ENCODE data around the gene CCDC86. TPM values are rescaled to one million over a fixed set of nuclear protein-coding genes. Genes with fewer than 3 reads are reported as not detected.

Gene CCDC86
- total RNA-seq, 4 donors from 2014 or later = 19.2 to 43.8 (median 21.8) TPM

GRCh38 chr11:60857378-60858232 is 15.7 kb downstream of the CCDC86 start:
- intact Hi-C loops (cut with DNase I; ENCODE audit: low total_unique reads) = no loop called here
- TF ChIP-seq CTCF (IDR thresholded peaks at IDR 0.05) = no peak
- no peak for TF ChIP-seq POLR2A (IDR thresholded peaks at IDR 0.05)
- no peak overlapping the region for H3K4me3 ChIP-seq (ENCODE audit: low read depth, poor library complexity, severe bottlenecking)
- 86 to 88% methylated on average over 5 of the region's 5 CpGs for whole genome bisulfite sequencing, 2 donors
- no peak for DNase-seq (ENCODE audit: low spot score in 2 of 2)

DNA sequence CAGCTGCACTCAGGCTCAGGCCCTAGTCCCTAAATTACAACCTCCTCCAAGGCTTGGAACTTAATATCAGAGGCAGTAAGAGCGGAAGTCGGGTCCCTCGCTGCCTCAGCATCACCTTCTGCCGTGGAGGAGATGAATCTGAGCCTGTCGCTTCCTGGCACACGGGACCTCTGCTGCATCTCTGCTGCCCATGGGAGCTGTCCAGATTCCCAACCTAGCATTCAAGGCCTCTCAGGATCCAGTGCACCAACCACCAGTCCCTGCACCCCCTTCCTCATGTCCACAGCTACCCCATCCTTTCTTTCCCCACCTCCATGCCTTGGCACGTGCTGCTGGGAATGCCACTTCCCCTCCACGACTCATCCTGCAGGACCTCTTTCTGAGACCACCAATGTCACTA is 16.3 kb downstream of the CCDC86 start:
- TF ChIP-seq POLR2A (IDR thresholded peaks at IDR 0.05) = no peak
- WGBS, 2 donors = 86 to 89% methylated on average over 8 of the region's 8 CpGs
- intact Hi-C loops (cut with DNase I; ENCODE audit: low total_unique reads) = no loop called here
- DNase-seq (ENCODE audit: low spot score in 2 of 2) = no peak
- no peak overlapping the region for H3K4me3 ChIP-seq (ENCODE audit: low read depth, poor library complexity, severe bottlenecking)

DNA sequence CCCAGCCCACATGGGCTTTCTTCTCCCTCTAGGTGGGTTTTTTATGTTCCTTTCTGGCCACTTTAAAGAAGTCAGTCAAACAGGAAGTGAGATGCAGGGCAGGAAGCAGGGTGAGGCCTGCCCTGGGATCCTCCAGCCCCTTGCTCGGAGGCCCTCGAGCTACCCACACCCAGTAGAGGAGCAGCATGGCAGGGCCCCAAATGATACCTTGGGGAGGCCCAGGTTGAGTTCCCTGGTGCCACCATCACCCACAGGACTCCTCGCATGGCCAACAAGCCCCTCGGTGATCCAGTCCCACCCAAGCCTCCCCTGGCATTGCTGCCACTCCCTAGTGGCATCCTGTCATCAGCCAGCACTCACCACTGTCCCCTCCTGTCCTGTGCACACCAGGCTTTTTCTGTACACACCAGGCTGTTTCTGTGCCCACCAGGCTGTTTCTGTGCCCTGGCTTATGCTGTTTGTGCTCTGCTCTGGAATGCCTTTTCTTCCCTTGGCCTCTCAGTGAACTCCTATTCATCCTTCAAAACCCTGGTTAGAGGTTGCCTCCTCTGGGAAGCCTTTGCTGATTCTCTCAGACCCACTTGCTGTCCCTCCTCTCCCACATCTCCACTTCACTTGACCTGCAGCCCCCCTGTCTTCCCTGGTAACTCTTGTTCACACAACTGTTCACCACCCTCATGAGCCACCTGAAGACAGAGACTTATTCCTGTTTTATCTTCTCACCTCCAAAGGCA is 17.0 kb downstream of the CCDC86 start:
- 71 to 74% methylated on average over 4 of the region's 4 CpGs for WGBS, 2 donors
- intact Hi-C loops (cut with DNase I; ENCODE audit: low total_unique reads) = no loop called here
- H3K4me3 ChIP-seq (ENCODE audit: low read depth, poor library complexity, severe bottlenecking) = no peak overlapping the region
- TF ChIP-seq POLR2A (IDR thresholded peaks at IDR 0.05) (no peak), CTCF (IDR thresholded peaks at IDR 0.05) (no peak)
- DNase-seq (ENCODE audit: low spot score in 2 of 2) = no peak

GRCh38 chr11:60859616-60860250 is 17.8 kb downstream of the CCDC86 start:
- no peak for DNase-seq (ENCODE audit: low spot score in 2 of 2)
- WGBS, 2 donors = 74 to 83% methylated on average over 15 of the region's 15 CpGs
- H3K4me3 ChIP-seq (ENCODE audit: low read depth, poor library complexity, severe bottlenecking) = no peak overlapping the region
- intact Hi-C loops (cut with DNase I; ENCODE audit: low total_unique reads) = no loop called here
- TF ChIP-seq CTCF (IDR thresholded peaks at IDR 0.05) (no peak), POLR2A (IDR thresholded peaks at IDR 0.05) (no peak)

DNA sequence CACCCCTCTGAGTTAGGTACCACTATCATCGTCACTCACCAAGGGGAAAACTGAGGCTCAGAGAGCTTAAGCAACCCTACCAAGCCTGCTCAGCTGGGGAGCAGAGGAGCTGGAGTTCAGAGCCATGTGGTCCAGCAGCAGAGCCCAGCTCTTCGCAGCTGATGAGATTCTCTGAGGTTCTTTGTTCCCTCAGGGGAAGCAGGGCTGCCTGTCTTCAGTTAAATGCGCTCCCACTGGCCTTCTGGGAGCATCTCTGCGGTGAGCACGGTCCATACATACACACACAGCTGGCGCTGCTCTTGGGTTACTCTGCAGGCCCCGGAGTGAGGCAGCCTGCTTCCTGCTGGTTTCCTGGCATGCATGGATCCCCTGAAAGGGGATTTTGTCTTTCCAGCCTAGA is 19.0 kb downstream of the CCDC86 start:
- intact Hi-C loops (cut with DNase I; ENCODE audit: low total_unique reads) = no loop called here
- TF ChIP-seq CTCF (IDR thresholded peaks at IDR 0.05) (no peak), POLR2A (IDR thresholded peaks at IDR 0.05) (no peak)
- no peak for DNase-seq (ENCODE audit: low spot score in 2 of 2)

DNA sequence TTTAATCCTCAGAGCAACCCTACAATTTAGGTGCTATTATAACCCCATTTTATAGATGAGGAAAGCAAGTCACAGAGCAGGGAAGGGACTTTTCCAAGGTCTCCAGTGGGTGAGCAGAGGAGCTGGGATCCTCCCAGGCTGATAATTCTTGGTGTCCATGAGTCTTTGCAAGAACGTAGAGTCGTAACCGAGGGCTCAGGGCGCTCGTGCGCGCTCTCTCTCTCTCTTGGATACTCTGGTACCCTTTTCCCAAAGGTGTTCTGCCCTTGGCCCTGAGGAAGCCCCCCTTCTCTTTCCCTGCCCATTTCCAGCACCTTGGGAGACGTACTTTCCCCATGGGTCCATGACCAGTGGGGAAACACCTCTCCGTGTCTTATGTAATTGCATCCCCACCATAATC is 20.3 kb downstream of the CCDC86 start:
- TF ChIP-seq POLR2A (IDR thresholded peaks at IDR 0.05) (no peak), CTCF (IDR thresholded peaks at IDR 0.05) (no peak)
- H3K4me3 ChIP-seq (ENCODE audit: low read depth, poor library complexity, severe bottlenecking) = no peak overlapping the region
- DNase-seq (ENCODE audit: low spot score in 2 of 2) = peak in 1 of 2 donors; percentile 69
- 88 to 94% methylated on average over 9 of the region's 9 CpGs for WGBS, 2 donors
- intact Hi-C loops (cut with DNase I; ENCODE audit: low total_unique reads) = no loop called here

More for the DNA sequence above, 19.0 kb downstream of the CCDC86 start:
- H3K4me3 ChIP-seq (ENCODE audit: low read depth, poor library complexity, severe bottlenecking) = no peak overlapping the region
- 51% methylated on average over 7 of the region's 7 CpGs for WGBS, 2 donors
